ACHN (cell line): ENCODE results near the gene LIPI.
"Not testable (repeated sequence)": the region's sequence is repeated elsewhere in the genome, so short reads cannot be mapped to it uniquely, and the experiment has no call there.

Experiments
- DNase-seq: peaks from one replicate; pipeline ENCODE4 v3.0.0-alpha.2; 2015
- in situ Hi-C: cut with HindIII; loops from 2 replicates; pipeline ENCODE4 v1.10.0; 2017; ENCODE audit warnings: low sequenced_read_pairs, low pct_ligation_motif_present, low pct_unique_long_range_greater_than_20kb

LIPI gene

GRCh38 chr21:14121719-14122118 lies 89.0 kb downstream of the LIPI start:
- DNase-seq = no peak
- in situ Hi-C loops = no loop called here

- DNase-seq = peak; percentile 50
- in situ Hi-C loops = no loop called here
Measured at GRCh38 chr21:14120091-14120734, 90.5 kb downstream of the LIPI start.

GRCh38 chr21:14119038-14119437 lies 91.7 kb downstream of the LIPI start:
- in situ Hi-C loops = no loop called here
- no peak for DNase-seq

- DNase-seq = no peak
- in situ Hi-C loops = no loop called here
Measured at GRCh38 chr21:14116080-14116481, 94.7 kb downstream of the LIPI start.

GRCh38 chr21:14115646-14116045 lies 95.1 kb downstream of the LIPI start:
- DNase-seq = no peak
- in situ Hi-C loops = no loop called here

- in situ Hi-C loops = no loop called here
- no peak for DNase-seq
Measured at GRCh38 chr21:14114251-14114650, 96.5 kb downstream of the LIPI start.

GRCh38 chr21:14104564-14104963 lies 106.2 kb downstream of the LIPI start:
- DNase-seq, in situ Hi-C loops: not testable (repeated sequence)

GRCh38 chr21:14099570-14099969 lies 111.2 kb downstream of the LIPI start:
- in situ Hi-C loops = no loop called here
- no peak for DNase-seq

GRCh38 chr21:14097881-14098499 lies 112.8 kb downstream of the LIPI start:
- in situ Hi-C loops = no loop called here

GRCh38 chr21:14096577-14096976 lies 114.2 kb downstream of the LIPI start:
- in situ Hi-C loops = no loop called here
- no peak for DNase-seq

More at GRCh38 chr21:14097881-14098499, 112.8 kb downstream of the LIPI start:
- no peak for DNase-seq

GRCh38 chr21:14096172-14096571 lies 114.6 kb downstream of the LIPI start:
- no peak for DNase-seq
- in situ Hi-C loops = no loop called here

- DNase-seq = no peak
- in situ Hi-C loops = no loop called here
Measured at GRCh38 chr21:14095056-14095455, 115.7 kb downstream of the LIPI start.

GRCh38 chr21:14092834-14093560 lies 117.8 kb downstream of the LIPI start:
- no peak for DNase-seq
- in situ Hi-C loops = no loop called here

- in situ Hi-C loops, DNase-seq: not testable (repeated sequence)
Measured at GRCh38 chr21:14090184-14090583, 120.6 kb downstream of the LIPI start.

GRCh38 chr21:14088391-14088790 lies 122.4 kb downstream of the LIPI start:
- in situ Hi-C loops = no loop called here
- no peak for DNase-seq

GRCh38 chr21:14086553-14086952 lies 124.2 kb downstream of the LIPI start:
- in situ Hi-C loops = no loop called here
- DNase-seq = no peak

- in situ Hi-C loops = no loop called here
- DNase-seq = no peak
Measured at GRCh38 chr21:14084701-14085100, 126.1 kb downstream of the LIPI start.

- in situ Hi-C loops = no loop called here
- DNase-seq = no peak
Measured at GRCh38 chr21:14084068-14084501, 126.7 kb downstream of the LIPI start.

- in situ Hi-C loops = no loop called here
- DNase-seq = no peak
Measured at GRCh38 chr21:14080764-14081096, 130.0 kb downstream of the LIPI start.
